HG03064 (cell line): ENCODE results near the gene ACP2.

ENCODE experiments used
- ATAC-seq: cut with Tn5 transposase; IDR thresholded peaks from one replicate; pipeline ENCODE4 v1.9.1; 2021; ENCODE audit warnings: low read depth; ENCODE audit not compliant: unreplicated experiment

The ACP2 gene

DNA sequence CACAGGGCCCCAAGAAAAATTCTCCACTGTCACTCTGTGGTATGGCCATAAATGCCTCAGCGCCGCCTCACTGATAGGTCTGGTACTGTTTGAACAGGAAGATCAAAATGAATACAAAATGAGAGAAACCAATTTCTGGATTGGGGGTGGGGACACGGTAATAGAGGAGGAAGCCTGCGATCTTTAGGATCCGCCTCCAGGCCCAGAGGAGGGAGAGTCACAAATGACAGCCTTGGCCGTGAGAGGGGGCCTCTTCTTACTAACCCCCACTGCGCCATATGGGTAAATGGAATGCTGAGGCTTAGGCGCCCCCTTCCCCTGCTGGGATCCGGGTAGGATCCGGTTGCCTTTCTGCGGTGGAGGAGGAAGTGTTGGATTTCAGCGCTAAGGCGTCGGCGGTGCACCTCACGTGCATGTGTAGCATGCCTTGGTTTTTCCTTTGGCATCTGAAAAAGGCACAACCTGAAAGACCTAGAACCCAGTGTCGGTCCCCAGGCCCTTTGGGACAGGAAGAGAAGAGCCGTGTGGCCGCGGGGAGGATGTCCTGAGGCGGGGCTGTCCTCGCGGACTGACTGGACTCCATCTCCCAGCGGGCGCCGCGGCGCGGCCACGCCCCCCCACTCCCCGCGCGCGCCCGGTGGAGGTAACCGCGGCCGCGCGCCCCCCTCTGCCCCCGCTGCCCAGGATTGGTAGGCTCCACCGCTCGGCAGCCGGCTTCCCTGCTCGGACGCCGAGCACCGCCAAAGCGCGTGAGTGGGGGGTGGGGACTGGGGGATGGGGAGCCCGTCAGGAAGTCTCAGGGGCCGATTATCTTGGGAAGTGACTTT is 20.6 kb upstream of the ACP2 start:
- peak; percentile 42 for ATAC-seq

DNA sequence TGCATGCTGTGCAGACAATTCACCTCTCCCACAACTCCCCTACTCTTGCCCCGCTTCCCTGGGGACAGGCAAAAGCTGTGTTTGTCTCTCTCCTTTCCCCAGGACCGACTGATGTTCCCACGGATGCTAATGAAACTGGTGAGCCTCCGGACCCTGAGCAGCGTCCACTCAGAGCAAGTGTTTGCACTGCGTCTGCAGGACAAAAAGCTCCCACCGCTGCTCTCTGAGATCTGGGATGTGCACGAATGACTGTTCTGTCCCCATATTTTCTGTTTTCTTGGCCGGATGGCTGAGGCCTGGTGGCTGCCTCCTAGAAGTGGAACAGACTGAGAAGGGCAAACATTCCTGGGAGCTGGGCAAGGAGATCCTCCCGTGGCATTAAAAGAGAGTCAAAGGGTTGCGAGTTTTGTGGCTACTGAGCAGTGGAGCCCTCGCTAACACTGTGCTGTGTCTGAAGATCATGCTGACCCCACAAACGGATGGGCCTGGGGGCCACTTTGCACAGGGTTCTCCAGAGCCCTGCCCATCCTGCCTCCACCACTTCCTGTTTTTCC is 19.9 kb upstream of the ACP2 start:
- no peak for ATAC-seq

DNA sequence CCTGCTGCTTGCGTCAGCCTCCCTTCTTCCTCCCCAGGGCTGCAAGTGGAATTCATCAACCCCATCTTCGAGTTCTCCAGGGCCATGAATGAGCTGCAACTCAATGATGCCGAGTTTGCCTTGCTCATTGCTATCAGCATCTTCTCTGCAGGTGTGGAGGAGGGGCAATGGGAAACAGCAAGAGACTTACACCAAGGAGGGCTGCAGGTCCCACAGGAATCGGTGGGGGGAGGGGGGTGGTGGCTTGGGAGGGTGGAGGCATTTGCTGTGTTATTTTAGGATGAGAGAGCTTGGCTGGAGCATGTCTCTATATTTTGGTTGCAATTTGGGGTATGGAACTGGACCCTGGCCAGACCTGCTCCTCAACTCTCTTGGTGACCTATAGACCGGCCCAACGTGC is 19.3 kb upstream of the ACP2 start:
- ATAC-seq: no peak

DNA sequence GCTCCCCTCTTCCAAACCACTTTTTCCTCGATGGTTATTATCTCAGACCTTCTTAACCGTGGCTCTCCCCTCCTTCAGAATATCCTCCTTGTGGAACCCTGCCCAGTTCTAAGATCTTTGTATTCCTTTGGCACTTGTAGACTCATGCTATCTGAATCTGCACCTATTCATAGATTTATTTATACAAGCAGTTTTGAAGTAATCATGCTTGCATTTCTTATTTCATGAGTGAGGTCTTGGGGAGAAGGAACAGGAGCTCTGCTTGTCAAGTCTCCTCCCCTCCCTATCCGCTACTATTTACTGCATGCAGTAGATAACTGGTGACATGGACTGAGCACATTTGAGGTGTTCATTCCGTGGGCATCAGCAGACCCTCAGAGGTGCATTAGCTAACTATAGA is 15.9 kb upstream of the ACP2 start:
- ATAC-seq: no peak

DNA sequence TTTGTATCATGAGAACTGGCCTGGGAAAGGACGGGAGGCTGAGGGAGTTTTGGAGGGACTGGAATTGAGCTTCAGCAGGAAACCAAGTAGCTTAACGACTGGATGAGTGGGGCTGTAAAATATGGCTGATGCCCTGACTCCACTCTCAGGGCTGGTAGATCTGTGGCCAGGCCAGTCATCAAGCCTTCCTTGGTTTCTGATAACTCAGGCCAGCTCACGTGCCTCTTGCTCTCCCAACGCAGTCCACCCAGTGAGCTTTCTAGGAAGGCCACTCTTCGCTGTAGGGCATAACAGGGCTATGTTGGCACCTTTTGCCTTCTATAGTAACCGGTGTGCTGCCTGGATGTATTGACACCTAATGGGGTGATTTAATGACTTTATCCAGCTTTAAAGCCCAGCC is 15.5 kb upstream of the ACP2 start:
- no peak for ATAC-seq

DNA sequence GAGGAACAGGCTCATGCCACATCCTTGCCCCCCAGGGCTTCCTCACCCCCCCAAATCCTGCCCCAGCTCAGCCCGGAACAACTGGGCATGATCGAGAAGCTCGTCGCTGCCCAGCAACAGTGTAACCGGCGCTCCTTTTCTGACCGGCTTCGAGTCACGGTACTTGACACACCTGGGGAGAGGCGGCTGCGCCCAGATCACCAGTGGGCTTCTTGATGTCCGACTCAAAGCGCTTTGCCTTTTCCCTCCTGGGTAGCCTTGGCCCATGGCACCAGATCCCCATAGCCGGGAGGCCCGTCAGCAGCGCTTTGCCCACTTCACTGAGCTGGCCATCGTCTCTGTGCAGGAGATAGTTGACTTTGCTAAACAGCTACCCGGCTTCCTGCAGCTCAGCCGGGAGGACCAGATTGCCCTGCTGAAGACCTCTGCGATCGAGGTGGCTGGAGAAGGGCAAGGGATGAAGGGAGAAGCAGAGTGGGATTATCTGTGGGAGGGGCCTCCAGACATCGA is 12.7 kb upstream of the ACP2 start:
- ATAC-seq: no peak

DNA sequence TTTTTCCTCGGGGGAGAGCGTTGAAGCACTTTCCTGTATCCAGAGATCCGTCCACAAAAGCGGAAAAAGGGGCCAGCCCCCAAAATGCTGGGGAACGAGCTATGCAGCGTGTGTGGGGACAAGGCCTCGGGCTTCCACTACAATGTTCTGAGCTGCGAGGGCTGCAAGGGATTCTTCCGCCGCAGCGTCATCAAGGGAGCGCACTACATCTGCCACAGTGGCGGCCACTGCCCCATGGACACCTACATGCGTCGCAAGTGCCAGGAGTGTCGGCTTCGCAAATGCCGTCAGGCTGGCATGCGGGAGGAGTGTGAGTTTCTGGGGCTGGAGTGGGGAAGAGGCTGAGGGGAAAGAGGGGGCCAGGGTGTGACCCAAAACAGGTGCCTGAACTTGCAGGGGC is 11.8 kb upstream of the ACP2 start:
- ATAC-seq: no peak

DNA sequence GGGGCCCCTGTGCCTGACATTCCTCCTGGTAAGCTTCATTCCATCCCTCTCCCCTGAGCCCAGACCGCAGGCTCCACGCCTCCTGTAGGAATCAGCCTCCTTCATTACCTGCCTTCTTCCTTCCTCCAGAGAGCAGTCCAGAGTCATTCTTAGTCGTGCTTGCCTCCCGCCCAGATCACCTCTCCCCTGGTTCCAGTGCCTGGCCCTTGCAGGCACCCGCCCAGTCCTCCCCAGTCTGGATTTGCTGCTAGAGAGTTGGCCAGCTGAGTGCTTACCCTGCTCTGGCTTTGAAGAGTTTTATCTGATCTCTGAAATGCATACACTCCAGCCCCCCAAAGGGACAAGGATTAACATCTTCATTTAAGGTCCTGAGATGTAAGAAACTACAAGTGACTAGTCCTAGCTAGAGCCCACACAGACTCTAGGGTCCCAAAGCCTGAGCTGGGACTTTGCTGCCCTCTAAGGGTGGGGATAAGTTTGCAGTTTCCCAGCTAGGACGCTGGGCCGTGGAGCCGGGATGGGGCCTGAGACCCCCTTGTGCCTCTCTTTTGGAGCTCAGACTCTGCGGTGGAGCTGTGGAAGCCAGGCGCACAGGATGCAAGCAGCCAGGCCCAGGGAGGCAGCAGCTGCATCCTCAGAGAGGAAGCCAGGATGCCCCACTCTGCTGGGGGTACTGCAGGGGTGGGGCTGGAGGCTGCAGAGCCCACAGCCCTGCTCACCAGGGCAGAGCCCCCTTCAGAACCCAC is 10.8 kb upstream of the ACP2 start:
- no peak for ATAC-seq

DNA sequence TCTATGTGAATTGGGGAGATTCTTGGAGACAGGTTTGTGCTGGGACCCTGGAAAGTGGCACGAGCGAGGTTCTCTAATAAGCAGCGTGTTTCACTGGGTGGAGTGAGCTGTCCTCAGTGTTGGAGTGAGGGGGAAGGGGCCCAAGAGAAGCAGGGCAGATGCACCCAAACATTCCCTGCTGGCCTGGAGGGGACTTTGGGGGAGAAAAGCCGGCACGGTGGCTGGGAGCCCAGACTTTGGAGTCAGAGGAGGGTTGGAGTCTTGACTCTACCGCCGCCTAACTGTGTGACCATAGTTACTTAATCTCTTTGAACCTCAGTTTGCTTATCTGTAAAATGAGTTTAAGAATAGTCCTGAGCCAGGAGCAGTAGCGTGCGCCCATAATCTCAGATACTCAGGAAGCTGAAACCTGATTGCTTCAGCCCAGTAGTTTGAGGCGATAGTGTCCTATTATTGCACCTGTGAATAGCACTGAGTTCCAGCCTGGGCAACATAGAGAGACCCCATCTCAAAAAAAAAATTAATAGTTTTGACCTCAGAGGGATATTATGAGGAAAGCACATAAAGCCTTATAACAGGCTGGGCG is 9.8 kb upstream of the ACP2 start:
- ATAC-seq: no peak

DNA sequence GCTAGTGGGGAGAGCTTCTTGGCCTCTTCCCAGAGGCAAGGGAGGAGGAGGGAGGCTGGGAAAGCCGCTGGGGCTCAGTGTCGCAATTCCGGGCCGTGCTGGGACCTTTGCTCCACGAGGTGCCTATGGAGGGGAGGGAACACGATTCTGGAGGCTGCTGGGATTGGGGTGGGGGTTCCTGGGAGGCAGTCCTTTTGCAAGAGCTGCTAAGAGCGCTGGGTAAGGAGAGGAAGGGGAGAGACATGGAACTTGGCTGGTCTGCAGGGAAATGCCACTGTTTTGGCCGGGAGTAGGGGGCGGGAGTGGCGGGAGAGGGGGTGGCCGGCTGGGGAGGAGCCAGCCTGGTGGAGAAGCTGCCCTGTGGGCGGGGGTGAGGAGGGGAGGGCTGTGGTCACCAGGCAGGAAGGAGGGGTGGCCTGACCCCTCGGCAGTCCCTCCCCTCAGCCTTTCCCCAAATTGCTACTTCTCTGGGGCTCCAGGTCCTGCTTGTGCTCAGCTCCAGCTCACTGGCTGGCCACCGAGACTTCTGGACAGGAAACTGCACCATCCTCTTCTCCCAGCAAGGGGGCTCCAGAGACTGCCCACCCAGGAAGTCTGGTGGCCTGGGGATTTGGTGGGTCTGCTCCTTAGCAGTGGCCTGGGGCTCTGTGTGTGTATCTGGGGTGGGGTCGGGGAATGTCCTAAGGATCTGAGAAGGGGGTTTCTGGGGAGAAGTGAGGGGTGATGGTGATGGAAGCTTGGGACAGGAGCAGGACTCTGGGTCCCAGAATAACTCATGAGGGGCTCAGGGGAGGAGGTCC is 9.1 kb upstream of the ACP2 start, which contains the start of gene NR1H3:
TSS of gene NR1H3 (plus strand) at position 480 of the 800 bp plus-strand sequence. CDS start 1,221 bp downstream, outside the sequence.
- ATAC-seq: no peak

DNA sequence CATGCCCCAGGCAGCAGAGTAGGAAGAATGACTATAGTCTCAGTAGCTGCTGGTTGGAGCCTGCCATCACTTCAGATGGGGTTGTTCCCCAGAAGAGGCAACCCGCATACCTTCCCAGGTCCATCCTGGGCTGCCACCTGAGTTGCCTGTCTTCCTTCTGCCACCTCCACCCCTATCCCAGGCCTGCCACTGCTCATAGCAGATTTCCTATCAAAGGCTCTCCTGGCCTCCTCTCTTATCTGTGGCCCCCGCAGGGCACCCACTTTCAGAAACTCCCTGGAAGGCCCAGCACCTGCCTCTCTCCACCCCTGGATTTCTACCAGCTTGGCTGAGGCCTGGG is 8.5 kb upstream of the ACP2 start:
- ATAC-seq: no peak

DNA sequence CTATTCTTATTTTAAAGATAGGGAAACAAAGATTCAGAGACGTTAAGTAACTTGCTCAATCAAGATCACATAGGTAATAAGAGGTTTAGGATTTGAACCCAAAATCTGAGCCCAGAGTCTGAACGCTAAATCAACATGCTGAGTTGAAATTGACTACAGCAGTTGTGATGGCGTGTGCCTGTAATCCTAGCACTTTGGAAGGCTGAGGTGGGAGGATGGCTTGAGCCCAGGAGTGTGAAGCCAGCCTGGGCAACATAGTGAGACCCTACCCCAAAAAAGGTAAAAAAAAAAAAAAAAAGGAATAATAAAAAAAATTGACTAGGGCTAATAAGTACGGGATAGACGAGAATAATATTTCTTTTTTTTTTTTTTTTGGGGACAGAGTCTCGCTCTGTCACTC is 7.8 kb upstream of the ACP2 start:
- ATAC-seq: no peak

DNA sequence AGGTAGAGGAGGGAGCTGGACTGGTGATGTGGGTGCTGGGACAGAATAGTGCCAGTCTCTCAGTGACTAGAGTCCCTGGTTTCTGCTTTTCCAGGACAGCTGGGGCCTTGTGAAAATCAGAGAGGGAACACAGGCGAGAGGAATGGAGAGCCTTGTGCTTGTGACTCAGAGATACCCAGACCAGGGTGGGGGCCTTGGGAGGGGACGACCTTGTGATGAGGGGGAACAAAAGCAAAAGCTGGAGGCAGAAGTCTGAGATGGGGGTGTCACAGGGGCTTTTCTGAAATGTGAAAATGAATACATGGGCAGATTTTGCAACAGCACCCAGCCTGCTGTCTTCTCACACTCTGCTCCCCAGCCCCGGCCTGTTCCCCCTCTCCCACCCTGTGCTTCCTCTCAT is 5.8 kb upstream of the ACP2 start:
- no peak for ATAC-seq

DNA sequence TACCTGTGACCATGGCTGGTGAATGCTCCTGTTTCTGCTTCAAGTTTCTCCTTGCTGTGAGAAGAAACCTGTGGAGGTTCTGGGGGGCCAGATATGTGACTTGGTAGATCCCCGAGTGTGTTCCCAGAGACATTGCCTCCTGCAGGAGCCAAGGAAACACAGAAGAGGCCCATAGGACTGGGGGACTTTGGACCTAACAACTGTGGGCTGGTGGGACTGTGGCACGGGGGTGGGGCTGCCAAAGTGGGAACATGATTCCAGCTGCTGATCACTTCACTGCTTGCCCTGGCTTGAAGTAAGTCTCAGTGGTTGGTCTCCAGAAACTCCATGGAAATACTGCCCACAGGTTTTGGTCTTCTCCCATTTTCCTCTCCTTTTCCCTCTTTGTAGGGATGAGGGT is 5.0 kb upstream of the ACP2 start:
- no peak for ATAC-seq

DNA sequence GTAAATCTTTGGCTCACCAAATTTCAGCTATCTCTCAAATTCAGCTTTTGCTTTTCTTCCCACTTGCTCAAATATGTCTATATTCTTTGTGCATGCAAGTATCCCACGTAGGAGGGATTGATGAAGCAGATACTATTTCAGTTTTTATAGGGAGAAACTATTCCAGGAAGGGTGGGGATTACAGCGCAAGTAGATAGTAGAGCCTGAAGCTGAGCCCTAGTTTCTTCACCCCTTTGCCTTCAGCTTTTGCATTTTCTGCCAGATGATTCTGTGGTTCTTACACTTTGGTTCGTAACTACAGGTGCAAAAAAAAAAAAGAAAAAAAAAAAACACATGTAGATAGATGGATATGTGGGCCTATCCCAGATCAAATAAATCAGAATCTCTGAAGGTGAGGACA is 3.1 kb upstream of the ACP2 start:
- no peak for ATAC-seq

DNA sequence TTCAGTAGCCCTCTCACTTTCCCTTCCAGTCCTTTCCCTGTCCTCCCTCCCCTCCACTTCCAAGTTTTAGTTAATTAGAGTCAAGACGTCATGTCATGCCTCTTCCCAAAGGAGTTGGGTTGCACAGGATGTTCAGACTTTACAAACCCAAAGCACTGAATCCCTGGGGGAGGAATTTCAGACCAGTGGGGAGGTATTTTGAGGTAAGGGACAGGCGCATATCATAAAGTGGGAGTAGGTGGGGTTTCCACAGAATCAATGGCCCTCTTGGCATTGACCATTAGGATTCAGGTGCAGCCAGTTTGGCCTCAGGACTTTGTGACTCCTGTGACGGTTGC is 733 bp upstream of the ACP2 start:
- ATAC-seq: no peak

DNA sequence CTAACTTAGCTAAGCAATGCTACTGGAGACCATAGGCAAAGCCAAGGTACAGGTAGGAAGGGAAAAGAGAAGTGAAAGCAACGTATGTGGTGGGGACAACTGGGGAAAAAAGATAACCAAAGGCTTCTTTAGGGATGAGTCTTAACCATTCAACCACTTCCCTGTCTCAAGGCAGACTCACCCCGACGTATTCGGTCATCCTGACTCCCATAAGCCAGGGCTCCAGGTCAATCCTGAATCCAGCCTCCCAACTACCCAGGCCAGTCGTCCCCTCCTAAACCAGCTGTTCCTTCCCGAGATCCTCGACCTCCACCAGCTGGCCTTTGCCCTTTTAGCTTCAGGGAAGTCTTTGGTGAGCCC is 330 bp downstream of the ACP2 start:
- peak; percentile 35 for ATAC-seq

DNA sequence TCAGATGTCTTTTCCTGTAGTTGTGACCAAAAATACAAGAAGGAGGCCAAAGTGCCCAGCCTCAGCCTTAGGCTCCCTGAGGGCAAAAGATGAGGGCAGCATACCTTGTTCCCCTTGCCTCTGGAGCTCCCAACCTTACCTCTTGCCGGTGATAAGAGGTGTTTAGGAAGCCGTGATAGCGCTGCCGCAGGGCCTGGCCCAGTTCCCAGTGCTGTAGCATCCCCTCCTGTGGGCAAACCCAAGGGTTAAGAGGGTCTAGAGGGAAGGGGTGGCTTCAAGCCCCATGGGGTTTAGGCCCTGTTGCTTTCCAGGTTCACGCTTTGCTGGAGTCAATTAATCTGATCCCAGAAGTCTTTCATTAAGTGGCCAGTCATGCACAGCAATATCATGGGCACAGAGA is 1.1 kb downstream of the ACP2 start:
- ATAC-seq: no peak

DNA sequence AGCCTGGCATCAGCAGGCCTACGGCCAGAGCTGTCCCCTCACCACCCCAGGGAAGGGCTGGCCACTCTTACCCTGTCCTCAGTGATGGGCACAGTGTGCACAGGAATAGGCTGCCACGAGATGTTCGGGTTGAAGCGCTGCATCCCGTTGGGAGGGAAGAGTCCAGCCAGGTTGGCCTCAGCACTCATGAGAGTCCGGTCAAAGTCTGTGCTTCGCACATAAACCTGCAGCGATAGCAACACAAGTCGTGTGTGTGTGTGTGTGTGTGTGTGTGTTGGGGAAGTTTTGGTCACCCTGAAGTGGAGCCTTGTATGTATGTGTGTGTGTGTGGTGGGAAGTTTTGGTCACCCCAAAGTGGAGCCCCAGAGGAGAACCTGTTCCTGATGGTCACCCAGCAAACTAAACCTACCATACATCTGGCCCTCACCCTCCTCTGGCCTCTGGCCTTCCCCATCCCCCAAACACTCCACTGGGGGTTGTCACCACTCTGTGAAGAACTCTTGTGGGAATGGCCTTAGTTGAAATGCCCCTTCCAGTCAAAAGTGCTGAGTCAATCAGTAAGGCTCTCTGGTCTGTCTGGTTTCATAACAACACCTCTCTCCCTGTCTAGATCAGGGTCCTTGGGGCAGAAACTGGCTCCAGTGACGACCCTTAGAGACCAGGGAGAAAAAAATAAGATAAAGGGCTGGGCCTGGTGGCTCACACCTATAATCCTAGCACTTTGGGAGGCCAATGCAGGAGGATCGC is 2.8 kb downstream of the ACP2 start:
- no peak for ATAC-seq
